PFSK-1 (cell line): Measurements from ENCODE around the gene ARHGAP25.

Experiments
- FOXP2 ChIP-seq: optimal IDR thresholded peaks from 2 replicates; pipeline ENCODE3; 2011; ENCODE audit warnings: borderline replicate concordance, control low read depth, inconsistent platforms; ENCODE audit not compliant: insufficient read depth; ENCODE audit errors: extremely low read length, extremely low read depth
- POLR2AphosphoS5 ChIP-seq: IDR thresholded peaks from 2 replicates; pipeline ENCODE4 v1.6.1; 2012; ENCODE audit warnings: low read depth, mild to moderate bottlenecking, control low read depth, low read length, moderate library complexity
- SIN3A ChIP-seq: IDR thresholded peaks from 2 replicates; pipeline ENCODE4 v1.6.1; 2012; ENCODE audit warnings: mild to moderate bottlenecking, low read length, moderate library complexity, borderline replicate concordance; ENCODE audit not compliant: insufficient read depth
- TAF1 ChIP-seq: IDR thresholded peaks from 2 replicates; pipeline ENCODE4 v1.6.1; 2012; ENCODE audit warnings: low read length, control low read depth, borderline replicate concordance; ENCODE audit not compliant: insufficient read depth
- TF ChIP-seq, protein P1 (sequence below), 2 experiments: IDR thresholded peaks; 2 replicates each; pipeline versions ENCODE4 v1.6.1 to v1.8.0; 2011 to 2012; ENCODE audit warnings: low read depth in 2 of 2, low read length in 2 of 2, control low read depth in 1 of 2, inconsistent platforms in 1 of 2, mild to moderate bottlenecking in 1 of 2, moderate library complexity in 1 of 2; ENCODE audit not compliant: insufficient read depth in 1 of 2

The ARHGAP25 gene

DNA sequence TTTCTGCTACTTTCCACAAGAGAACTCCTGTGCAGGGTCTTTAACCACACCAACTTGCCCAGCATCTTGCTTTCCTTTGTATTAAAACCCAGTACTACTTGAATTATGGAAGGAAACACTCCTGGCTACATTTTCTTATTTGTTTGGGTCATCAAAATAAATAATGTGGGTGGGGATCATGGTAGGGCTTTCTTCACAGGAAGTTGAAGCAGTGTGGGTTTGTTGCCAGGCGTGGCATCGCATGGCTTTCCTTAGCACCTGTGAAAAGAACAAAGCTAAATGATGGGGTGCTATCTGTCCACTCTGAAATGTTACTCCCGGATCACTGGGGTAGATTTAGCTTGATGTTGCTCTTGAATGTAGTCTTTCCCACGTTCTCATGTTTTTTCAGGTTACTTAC, 18.7 kb downstream of the ARHGAP25 start:
- TF ChIP-seq POLR2AphosphoS5 (no peak), SIN3A (no peak), FOXP2 (no peak), TAF1 (no peak)
- TF ChIP-seq, protein P1, sequence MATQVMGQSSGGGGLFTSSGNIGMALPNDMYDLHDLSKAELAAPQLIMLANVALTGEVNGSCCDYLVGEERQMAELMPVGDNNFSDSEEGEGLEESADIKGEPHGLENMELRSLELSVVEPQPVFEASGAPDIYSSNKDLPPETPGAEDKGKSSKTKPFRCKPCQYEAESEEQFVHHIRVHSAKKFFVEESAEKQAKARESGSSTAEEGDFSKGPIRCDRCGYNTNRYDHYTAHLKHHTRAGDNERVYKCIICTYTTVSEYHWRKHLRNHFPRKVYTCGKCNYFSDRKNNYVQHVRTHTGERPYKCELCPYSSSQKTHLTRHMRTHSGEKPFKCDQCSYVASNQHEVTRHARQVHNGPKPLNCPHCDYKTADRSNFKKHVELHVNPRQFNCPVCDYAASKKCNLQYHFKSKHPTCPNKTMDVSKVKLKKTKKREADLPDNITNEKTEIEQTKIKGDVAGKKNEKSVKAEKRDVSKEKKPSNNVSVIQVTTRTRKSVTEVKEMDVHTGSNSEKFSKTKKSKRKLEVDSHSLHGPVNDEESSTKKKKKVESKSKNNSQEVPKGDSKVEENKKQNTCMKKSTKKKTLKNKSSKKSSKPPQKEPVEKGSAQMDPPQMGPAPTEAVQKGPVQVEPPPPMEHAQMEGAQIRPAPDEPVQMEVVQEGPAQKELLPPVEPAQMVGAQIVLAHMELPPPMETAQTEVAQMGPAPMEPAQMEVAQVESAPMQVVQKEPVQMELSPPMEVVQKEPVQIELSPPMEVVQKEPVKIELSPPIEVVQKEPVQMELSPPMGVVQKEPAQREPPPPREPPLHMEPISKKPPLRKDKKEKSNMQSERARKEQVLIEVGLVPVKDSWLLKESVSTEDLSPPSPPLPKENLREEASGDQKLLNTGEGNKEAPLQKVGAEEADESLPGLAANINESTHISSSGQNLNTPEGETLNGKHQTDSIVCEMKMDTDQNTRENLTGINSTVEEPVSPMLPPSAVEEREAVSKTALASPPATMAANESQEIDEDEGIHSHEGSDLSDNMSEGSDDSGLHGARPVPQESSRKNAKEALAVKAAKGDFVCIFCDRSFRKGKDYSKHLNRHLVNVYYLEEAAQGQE (IDR thresholded peaks at IDR 0.05; ENCODE audit: insufficient read depth in 1 of 2, low read depth in 2 of 2, low read length in 2 of 2): no peak

GRCh38 chr2:68755071-68755470, 20.5 kb downstream of the ARHGAP25 start:
- TF ChIP-seq, protein P1 (IDR thresholded peaks at IDR 0.05; ENCODE audit: insufficient read depth in 1 of 2, low read depth in 2 of 2, low read length in 2 of 2): no peak
- TF ChIP-seq FOXP2: no peak
- no peak for TF ChIP-seq POLR2AphosphoS5
- TF ChIP-seq SIN3A: no peak

DNA sequence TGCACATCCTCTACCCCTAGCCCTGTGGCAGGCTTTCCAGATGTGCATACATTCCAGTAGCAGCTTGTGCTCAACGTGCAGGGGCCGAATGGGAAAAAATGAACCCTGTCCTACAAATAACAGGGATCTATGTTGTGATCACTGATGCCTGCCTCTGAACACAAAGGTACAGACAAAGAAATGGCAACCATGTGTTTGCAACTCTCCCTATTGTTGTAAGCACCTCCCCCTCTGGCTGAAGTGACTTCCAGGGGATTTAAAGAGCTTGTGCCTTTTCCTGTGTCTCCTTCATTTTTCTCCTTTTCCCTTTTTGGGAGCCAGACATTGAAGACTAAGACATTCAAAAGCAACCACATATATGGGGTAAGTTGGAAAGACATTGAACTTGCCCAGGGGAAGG, 21.6 kb downstream of the ARHGAP25 start:
- TF ChIP-seq POLR2AphosphoS5: no peak
- no peak for TF ChIP-seq SIN3A

GRCh38 chr2:68757081-68757480, 22.5 kb downstream of the ARHGAP25 start:
- no peak for TF ChIP-seq POLR2AphosphoS5
- no peak for TF ChIP-seq TAF1
- TF ChIP-seq SIN3A: no peak
- TF ChIP-seq FOXP2: no peak
- TF ChIP-seq, protein P1 (IDR thresholded peaks at IDR 0.05; ENCODE audit: insufficient read depth in 1 of 2, low read depth in 2 of 2, low read length in 2 of 2): no peak

DNA sequence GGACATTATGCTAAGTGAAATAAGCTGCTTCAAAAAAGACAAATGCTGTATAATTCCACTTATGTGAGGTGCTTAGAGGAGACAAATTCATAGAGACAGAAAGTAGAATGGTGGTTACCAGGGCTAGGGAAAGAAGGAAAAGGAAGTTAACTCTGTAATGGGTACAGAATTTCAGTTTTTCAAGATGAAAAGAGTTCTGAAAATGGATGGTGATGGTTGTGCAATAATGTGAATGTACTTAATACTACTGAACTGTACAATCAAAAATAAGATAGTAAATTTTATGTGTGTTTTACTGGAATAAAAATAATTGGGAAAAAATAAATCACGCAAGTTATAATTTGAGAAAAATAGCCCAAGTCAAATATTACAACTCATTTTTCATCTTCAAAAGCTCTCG, 27.5 kb downstream of the ARHGAP25 start:
- TF ChIP-seq POLR2AphosphoS5 (no peak), SIN3A (no peak), TAF1 (no peak)

DNA sequence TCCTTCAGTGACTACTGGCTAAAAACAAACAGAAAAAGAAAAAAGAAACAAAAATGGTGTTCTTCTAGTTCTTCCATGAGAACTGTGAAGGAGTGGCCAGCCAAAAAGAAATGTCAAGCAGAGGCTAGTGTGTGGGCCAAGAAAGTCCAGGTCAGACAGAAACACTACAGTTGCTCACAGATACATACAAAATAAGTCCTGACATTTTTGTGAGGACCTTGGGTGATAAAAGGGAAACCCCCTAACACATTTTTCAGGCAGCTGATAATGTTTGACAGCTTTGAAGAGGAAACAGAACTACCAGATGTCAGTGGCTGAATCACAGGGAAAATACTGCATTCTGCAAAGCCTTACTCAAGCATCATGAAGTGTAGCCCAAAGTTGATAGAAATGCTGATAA, 28.1 kb downstream of the ARHGAP25 start:
- TF ChIP-seq POLR2AphosphoS5 (no peak), SIN3A (no peak)
- TF ChIP-seq, protein P1 (IDR thresholded peaks at IDR 0.05; ENCODE audit: insufficient read depth in 1 of 2, low read depth in 2 of 2, low read length in 2 of 2): no peak
